ENCODE results near the gene STEAP1B.
A peak's percentile ranks its signal among the peaks of the same experiment; 100 is the strongest.
"Not testable (repeated sequence)": the region's sequence is repeated elsewhere in the genome, so short reads cannot be mapped to it uniquely, and the experiment has no call there.

The STEAP1B gene

DNA sequence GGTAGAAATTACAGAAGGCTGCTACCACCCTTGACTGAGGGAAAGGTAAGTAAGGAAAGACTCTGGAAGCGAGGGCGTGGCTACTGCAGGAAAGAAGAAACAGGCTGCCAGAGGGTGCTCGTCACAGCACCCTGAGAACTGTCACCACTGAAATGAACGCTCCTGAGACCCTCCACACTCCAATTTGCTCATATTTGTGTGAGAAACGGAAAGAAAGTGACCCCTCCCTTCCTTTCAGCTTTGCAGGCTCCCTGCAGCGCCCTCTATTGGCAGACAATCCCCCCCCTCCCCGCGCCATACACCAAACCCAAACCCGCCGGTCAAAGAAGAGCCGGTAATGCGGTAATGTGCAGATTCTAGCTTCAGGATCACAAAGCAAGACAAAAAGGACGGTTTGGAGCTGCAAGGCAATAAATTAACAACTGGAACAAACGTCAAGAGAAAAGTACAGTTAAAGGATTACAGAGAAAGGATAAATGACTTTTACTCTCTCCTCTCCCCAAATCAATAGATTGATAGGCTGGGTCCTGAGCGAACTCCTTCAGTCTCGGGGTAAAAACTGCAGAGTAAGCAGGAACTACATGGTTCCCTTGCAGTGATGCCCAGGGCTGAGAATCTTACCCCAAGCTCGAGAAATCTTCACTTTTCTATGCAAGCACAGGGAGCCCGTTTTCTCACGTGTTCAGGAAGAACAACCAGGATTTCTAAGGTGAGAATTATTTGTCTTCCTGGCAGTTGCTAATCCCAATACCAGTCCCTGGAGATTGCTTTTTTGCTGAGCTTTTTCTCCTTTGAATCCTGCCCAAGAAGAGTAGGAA lies 47.6 kb downstream of the STEAP1B start:
- DNase-seq: no peak

DNA sequence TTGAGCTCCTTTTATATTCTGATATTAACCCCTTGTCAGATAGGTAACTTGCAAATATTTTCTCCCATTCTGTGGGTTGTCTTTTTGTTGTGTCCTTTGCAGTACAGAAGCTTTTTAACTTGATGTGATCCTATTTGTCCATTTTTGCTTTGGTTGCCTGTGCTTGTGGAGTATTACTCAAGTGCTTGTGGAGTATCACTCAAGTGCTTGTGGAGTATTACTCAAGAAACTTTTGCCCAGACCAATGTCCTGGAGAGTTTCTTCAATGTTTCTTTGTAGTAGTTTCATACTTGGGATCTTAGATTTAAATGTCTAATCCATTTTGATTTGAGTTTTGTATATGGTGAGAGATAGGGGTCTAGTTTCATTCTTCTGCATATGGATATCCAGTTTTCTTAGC lies 50.0 kb downstream of the STEAP1B start:
- not testable (repeated sequence) for DNase-seq

DNA sequence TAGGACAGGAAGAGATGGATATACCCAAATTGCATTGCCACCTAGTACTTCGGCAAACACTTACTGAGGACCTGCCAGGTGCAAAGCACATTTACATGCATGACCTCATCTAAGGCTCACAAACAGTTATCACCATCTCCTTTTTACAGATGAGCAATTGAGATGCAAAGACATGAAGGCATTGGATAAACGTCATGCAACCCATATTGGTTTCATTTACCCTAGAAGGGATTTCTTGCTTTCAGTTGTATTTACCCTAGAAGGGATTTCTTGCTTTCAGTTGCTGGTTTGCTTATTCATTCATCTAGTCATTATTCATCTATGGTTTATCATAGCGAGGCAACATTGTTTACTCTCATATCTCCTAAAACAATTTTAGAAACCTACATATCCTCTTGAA lies 52.2 kb downstream of the STEAP1B start:
- no peak for DNase-seq

DNA sequence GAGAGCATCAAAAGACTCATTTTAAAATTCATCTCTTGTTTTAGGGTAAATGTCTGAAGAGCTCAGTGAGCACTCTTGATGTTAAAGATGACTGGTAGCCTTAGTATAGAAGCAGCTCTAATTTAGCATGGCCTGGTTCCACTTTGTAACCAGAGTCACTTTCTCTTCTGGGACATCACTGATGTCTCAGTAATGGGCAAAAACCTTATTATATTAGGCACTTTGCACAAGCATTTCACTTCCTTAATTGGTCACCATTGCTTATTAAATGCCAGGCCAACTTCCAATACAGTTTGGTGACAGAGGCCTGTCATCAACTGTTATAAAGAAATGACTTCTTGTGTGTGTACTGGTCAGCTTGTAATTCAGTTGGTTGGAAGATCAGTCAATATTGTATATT lies 53.0 kb downstream of the STEAP1B start:
- no peak for DNase-seq

DNA sequence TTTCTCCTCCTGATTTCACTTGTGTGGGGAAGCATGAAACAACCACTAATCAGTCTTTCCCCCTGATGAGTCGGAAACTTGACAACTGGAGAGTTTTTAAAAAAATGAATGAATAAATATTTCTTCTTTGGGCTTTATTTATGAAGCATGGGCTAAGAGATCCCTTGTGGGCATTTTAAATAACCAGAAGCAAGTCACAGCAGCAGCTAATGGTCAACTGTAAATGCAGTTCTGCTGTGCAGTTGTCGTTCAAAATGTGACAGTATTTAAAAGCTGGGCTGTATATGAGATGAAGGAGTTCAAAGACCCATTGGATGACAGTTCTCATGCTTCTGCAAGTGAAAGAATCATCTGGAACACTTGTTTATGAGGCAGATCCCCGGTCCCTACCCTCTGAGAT lies 54.1 kb downstream of the STEAP1B start:
- DNase-seq: no peak

DNA sequence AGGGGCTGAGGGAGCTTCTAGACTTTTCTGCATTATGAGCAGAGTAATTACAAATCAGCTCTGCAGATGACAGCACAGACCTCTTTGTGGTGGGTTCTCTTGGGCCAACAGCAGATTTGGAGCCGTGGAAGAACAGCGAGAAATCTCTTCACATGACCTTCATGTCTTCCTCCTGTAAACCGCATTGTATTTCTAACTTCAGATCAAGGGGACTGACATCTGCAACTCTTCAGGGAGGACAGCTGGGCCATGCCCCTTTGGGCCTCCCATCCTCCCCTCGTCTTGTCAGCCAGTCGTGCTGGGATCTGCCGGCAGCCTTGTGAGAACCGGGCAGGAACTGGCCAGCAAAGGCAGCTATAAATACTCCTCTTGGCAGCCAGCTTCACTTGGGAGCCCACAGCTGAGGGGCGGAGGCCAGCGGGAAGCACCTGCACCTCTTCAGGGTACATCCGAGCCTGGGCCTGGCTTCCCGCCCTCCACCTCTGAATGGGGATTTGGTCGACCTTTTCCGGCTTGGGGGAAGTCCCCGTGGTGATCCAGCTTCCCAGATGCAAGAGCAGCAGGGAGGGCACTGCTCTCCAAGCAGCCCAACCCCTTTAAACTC lies 54.7 kb downstream of the STEAP1B start:
- DNase-seq: no peak

DNA sequence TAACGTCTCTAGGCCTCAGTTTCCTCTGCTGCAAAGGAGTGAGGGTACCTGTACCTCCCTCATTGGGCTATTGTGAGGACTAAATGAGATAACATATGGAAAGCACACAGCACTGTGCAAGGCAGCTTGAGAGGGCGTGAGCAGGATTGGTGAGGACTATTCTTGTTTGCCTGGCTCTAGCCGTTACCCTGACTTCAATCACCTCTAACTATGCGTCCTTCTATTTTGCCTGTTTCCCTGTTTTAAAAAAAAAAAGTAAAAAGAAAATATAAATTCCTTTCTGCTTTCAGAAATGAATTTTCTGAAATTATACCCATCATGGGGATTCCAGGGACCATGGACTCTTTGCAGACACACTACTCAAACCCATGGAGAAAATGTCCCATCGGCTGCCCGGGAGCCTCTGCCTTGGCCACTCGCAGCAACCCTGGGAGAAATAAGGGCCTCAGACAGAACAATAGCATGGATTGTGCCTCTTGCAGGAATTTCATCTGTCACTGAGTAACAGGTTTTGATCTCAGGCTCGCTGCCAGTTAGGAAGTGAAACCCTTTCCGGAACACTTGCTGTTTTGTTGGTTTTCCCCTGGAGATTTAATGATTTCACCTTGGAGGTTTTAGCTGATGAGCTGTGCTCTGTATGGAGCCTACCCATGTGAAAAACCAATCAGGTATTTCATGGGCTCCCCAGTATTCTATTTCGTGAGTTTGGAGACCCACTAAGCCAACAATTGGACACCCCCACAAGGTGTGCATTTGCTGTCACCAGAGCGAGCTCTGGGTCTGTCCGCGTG lies 55.6 kb downstream of the STEAP1B start:
- DNase-seq: peak; percentile 11

DNA sequence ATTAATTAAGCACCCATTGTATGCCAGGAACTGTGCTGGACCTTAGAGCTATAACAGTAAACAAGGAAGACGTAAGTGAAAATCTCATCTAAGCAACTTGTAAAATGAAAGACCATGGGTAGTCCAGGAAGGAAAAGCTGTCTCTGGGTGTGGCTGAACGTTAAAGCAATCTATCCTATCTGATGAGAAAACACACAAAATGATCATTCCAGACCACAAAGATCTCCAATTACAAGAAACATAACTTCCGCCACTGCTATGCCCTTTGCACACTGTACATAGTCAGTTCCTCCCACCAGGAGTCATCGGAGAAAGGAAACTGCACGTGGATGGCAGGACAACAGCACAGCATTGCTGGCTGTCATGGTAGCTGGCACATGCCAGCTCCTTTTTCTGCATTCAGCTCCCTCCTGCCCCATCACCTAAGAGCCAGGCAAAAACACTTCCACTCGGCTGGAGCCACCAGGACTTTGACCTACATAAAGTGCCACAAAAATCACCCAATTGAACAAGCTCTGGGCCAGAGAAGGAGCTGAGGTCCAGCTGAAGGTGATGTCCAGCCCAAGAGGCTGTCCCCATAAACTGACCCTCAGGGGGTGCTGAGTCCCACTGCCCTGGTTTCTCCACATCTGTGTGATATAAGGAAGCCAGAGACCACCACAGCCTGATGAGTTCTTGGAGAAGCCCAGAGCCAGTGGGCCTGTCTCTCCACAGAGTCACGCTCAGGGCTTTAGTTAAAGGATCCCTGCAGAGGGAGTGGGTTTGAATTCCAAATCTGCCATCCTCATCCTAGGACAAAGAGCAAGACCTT lies 56.4 kb downstream of the STEAP1B start:
- no peak for DNase-seq

DNA sequence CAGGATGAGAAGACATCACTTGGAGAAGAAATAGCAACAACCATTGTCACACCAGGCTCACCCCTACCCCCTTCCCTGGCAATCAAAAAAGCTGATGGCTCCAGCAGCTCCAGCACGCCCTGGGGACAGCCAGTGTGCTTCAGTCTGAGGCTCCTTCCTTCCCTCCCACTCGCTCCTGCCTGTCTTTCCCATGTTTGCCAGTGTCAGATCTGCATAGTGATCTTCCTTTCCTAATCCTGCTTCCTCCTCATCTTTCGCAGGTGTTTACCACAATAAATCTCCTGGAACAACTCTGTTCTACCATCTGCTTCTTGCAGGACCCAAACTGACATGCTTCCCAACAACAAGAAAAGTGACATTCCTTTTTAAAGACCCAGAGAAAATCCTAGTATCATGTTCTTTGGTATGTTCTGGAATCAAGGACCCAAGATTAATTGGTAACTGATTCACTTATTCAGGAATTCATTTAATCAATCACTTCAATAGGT lies 57.1 kb downstream of the STEAP1B start:
- no peak for DNase-seq

DNA sequence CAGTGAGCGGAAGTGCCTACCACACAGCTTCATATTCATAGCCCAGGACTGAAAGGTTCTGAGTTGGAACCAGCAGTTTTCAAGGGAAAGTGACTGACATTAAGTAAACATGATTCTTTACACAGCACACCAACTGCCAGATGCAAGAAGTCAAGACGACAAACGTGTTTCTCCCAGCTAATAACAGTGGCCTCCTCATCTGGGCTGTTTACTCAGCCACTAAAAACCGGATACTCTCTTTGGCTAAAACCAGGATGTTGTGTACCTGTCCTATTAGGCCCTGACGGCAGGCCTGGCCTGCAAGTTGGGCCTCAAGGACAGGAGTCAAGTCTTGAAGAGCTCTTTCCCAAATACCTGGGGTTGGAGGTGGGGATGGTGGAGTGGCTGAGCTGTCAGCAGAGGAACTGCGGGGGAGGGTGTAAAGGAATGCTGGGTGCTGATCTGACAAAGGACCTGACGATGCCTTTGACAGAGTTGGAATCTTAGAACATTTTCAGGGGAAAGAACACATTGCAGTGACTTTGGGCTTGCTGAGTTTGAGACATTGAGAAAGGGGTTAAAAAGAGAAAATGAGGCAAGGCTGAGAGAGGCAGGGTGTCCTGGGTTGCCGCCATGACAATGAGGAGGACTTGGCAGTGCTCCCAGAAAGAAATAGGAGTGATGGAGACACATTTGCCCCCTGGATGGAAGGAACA lies 57.7 kb downstream of the STEAP1B start:
- DNase-seq: no peak

DNA sequence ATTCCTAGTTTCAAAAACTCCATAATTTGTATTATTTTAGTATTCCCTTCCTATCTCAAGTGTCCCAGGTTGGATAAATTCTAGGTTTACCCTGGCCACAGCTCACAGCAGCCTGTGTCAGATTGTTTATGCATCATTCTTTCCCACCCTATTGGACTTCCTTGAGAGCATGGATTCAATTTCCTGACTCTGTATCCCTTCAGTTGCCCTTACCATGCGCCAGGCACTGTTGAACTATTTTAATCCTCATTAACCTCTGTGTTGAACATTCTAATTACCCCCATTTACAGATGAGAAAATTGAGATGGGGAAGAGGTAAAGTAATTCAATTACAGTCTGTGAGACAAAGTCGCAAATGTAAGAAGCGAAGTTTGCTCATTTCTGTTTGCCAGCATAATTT lies 58.8 kb downstream of the STEAP1B start:
- DNase-seq: no peak

DNA sequence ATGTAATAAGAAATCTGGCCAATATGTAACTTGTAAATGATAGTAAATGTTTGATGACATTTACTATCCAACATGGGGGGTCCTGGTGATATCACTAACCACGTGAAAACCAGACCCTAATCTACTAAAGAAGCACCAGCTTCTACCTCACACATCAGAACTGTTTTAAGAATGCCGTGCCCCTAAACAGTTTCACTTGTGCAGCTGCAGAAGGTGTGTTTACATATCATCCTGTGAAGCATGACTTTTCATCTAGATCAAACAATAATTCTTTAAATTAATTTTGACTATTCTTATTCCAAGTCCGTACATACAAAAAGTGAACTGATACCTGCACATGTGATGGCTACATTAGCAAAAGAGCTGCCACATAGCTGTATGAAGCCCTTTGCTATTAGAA lies 61.0 kb downstream of the STEAP1B start:
- DNase-seq: no peak

DNA sequence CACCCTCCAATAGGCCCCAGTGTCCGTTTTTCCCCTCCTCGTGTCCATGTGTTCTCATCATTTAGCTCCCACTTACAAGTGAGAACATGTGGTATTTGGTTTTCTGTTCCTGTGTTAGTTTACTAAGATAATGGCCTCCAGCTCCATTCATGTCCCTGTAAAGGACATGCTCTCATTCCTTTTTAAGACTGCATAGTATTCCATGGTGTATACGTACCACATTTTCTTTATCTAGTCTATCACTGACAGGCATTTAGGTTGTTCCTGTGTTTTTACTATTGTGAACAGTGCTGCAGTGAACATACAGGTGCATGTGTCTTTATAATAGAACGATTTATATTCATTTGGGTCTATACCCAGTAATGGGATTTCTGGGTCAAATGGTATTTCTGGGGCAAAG lies 63.4 kb downstream of the STEAP1B start:
- DNase-seq: not testable (repeated sequence)

DNA sequence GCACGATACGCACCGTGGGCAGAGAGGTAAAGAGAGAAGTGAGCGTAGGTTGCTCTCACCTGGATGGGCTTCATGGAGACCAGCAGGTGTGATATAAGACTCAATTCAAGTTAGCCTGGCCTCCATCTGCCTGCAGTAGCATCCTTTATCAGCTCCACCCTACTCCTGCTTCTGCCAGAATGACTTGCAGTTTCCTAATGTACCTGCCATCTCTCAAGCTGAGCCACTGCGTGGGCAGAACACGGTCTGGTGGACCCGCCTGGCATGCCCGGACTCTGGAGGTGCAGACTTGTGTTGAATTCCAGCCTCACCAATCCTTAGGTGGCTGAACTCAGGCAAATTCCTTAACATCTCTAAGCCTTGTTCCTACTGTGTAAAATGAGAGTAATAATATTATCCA lies 64.3 kb downstream of the STEAP1B start:
- no peak for DNase-seq

DNA sequence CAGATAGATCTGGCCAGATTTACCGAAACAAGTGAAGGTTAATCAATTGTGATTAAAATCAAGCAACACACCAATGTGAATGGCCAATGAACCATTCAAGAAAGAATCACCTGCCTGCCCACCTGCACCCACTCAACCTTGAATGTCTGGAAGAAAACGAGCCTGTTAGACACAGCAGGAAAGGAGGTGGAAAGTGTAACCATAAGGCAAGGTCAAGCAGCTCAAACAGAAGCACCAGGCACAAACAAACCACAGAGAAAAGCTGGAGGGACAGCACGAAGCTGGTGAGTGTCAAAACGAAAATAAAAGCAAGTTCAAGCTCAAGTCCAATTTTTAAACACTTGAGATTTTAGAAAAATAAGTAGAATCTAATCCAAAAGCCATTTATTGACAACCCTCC lies 64.9 kb downstream of the STEAP1B start:
- DNase-seq: no peak

DNA sequence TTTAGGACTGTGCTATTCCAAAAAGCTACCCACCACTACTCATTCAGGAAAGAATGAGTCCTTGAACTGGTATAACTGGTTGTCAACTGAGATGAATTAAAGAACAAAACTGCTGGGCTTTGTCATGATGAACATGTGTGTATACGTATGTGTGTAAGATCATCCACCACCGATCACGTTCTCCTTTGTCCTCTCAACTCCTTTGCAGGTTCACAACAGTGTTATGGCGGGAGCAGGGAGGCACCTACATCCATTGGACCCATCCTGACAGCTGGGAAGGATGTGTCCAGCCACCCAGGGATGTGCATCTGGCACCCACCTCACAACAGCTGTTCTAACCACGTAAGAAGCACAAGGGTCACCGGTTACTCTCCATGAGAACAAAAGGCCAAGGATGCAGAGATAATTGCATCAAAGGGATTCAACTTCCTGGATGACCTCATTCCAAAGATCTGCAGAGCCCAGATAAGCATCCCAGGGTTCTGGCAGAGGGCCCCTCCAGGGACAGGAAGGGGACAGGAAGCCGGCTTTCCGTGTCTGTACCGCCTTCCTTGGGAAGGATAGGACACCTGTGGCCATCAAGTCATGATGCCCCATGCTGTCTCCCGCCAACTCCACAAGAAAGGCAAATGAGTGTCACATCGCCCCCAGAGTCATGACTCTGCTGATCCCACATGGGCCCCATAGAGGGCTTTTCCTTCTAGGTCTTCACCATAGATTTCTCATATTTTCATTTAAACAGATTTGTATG lies 66.1 kb downstream of the STEAP1B start:
- DNase-seq: no peak

DNA sequence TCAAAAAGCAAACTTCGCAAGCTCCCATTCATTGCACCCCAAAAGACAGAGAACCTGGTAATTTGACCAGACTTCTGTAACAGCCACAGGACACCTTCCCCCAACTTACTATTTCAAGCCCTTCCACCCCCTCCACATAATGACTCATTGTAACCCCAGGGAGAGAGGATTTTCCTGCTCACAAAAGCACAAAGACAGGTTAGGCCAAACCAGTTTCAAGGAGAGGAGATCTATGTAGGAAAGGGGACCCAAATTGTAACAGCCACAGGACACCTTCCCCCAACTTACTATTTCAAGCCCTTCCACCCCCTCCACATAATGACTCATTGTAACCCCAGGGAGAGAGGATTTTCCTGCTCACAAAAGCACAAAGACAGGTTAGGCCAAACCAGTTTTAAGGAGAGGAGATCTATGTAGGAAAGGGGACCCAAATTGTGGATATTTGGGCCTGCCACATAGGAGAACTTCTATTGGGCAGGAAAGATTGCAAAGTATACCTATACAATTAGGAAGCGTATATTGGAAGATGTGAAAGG lies 66.8 kb downstream of the STEAP1B start:
- DNase-seq: not testable (repeated sequence)

DNA sequence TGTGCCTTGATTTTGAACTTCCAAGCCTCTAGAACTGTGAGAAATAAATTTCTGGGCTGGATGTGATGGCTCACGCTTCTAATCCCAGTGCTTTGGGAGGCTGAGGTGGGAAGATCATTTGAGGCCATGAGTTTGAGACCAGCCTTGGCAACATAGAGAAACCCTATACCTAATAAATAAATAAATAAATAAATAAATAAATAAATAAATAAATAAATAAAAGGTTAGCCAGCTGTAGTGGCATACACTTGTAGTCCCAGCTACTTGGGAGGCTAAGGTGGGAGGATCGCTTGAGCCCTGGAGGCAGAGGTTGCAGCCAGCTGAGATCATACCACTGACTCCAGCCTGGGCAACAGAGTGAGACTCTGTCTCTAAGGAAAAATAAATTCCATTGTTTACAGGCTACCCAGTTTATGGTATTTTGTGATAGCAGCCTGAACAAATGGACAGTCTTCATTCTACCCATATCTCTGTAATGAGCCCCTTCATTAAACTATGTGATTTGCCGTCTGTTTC lies 67.7 kb downstream of the STEAP1B start:
- DNase-seq: no peak

DNA sequence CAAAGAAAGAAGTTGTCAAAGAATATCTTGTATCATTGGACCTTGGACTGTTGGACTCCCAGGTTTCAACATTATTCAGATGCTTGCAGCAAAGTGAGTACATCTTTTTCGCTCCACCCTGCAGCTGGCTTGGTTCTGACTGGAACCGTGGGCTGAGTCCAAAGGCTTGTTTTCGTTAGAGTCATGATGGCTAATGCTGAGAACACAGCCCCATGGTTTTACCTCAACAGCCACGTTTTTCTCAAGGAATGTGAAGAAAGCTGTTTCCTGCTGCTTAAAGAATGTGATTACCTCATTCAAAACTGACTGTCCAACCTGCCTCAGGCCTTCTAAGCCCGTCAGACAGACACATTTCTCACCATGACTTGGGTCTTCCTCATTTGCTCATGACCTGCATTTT lies 69.5 kb downstream of the STEAP1B start:
- DNase-seq: no peak

DNA sequence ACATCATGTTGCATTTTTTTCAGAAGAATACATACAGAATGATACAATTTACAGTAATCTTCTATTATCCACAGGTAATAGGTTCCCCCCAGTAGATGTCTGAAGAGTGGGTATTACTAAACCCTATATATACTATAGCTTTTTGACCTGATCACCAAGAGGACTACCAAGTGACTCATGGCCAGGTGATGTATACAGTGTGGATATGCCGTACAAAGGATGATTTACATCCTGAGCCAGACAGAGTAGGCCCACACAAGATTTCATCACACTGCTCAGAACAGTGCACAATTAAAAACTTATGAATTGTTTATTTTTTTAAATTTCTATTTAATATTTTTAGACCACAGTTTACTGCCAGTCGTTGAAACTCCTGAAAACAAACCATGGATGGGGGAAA lies 70.6 kb downstream of the STEAP1B start:
- DNase-seq: no peak

DNA sequence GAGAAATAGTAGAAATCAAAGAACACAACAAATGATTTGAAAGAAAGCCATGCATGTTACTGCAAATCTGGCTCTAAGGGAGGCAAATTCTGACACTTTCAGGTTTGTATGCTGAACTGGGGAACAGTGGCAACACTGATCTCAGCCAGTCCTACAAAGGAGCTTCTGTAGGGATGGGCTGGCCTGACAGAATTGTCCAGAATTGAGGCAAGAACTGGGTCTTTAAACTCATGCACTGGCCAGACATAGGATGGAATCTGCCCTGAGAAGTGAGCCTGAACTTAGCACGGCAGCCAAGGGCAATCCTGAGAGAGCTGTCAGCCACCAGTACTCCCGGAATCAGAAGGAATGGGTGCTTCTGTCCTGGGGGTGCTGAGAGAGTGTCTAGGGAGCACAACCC lies 72.1 kb downstream of the STEAP1B start:
- no peak for DNase-seq

Measured in NCI-H1048 (cell line).